H1 (cell line): ENCODE data around the gene GDPGP1. TPM values are rescaled to one million over a fixed set of nuclear protein-coding genes. Genes with fewer than 3 reads are reported as not detected.

Source experiments
- CTCF ChIA-PET: fragments of 300-600 bp; sonication (Branson Sonifier 250); formaldehyde crosslinking; loops from one replicate; lab custom pipeline; 2021; ENCODE audit not compliant: partially characterized antibody; lab: Charles Lee
- POLR2A ChIA-PET: fragments of 300-600 bp; sonication (Branson Sonifier 250); formaldehyde crosslinking; loops from one replicate; lab custom pipeline; 2021; ENCODE audit warnings: inconsistent platforms; ENCODE audit not compliant: partially characterized antibody; lab: Charles Lee
- DNase-seq, 2 experiments: peaks; one replicate each; pipeline versions ENCODE4 v3.0.0 to v3.0.0-alpha.2; 2010 to 2022; ENCODE audit warnings: low spot score in 2 of 2, low read depth in 1 of 2, mixed read lengths in 1 of 2
- FAIRE-seq: peaks from 2 replicates; lab custom pipeline; 2011; peaks lifted over from hg19 to GRCh38; lab: Jason Lieb, UNC
- H2AFZ ChIP-seq: 2 replicates; pipeline ENCODE4 v1.8.1; 2012; ENCODE audit warnings: low read length, inconsistent platforms
- H2AK5ac ChIP-seq: 2 replicates; pipeline ENCODE4 v1.6.1; 2013; ENCODE audit warnings: low read depth, low read length
- H2BK120ac ChIP-seq: replicated peaks from 2 replicates; pipeline ENCODE3; 2013; ENCODE audit warnings: low read depth, low read length, inconsistent platforms
- H2BK12ac ChIP-seq: 2 replicates; pipeline ENCODE4 v1.6.1; 2013; ENCODE audit warnings: low read depth, low read length
- H2BK15ac ChIP-seq: 2 replicates; pipeline ENCODE4 v1.6.1; 2013; ENCODE audit warnings: low read length
- H2BK20ac ChIP-seq: 2 replicates; pipeline ENCODE4 v1.6.1; 2013; ENCODE audit warnings: low read length
- H2BK5ac ChIP-seq: 2 replicates; pipeline ENCODE4 v1.6.1; 2013; ENCODE audit warnings: low read depth, low read length
- H3K14ac ChIP-seq: 2 replicates; pipeline ENCODE4 v1.6.1; 2013; ENCODE audit warnings: inconsistent platforms; ENCODE audit not compliant: insufficient read length
- H3K18ac ChIP-seq: 2 replicates; pipeline ENCODE4 v1.6.1; 2013; ENCODE audit warnings: low read length; ENCODE audit errors: extremely low read depth
- H3K23ac ChIP-seq: 2 replicates; pipeline ENCODE4 v1.6.1; 2013; ENCODE audit warnings: inconsistent platforms; ENCODE audit not compliant: insufficient read length
- H3K23me2 ChIP-seq: 2 replicates; pipeline ENCODE4 v1.6.1; 2013; ENCODE audit warnings: low read depth, low read length
- H3K27ac ChIP-seq: 2 replicates; pipeline ENCODE4 v1.6.1; 2011; ENCODE audit warnings: low read depth, low read length, inconsistent platforms
- H3K27me3 ChIP-seq, 4 experiments: replicated peaks in 1 of 4; 1 replicate in 1 of 4; 2 replicates in 3 of 4; pipeline versions ENCODE4 v1.6.1 to v1.8.1; 2011 to 2013; ENCODE audit warnings: low read length in 3 of 4, mild to moderate bottlenecking in 3 of 4, inconsistent platforms in 2 of 4, mixed read lengths in 2 of 4, moderate library complexity in 1 of 4; ENCODE audit not compliant: control insufficient read depth in 3 of 4, insufficient read depth in 3 of 4; ENCODE audit errors: extremely low read depth in 1 of 4
- H3K36me3 ChIP-seq, 4 experiments: 2 replicates each; pipeline versions ENCODE4 v1.6.1 to v1.8.1; 2011 to 2013; ENCODE audit warnings: mild to moderate bottlenecking in 4 of 4, low read length in 3 of 4, moderate library complexity in 2 of 4, control low read depth in 1 of 4, inconsistent platforms in 1 of 4; ENCODE audit not compliant: insufficient read depth in 4 of 4, control insufficient read depth in 2 of 4
- H3K4ac ChIP-seq: replicated peaks from 2 replicates; pipeline ENCODE3; 2013; ENCODE audit warnings: low read length, low read depth, mixed read lengths, inconsistent platforms; ENCODE audit not compliant: insufficient read length
- H3K4me1 ChIP-seq, 4 experiments: replicated peaks in 1 of 4; 1 replicate in 1 of 4; 2 replicates in 3 of 4; pipeline versions ENCODE4 v1.6.1 to v1.8.1; 2011 to 2013; ENCODE audit warnings: low read length in 3 of 4, inconsistent platforms in 2 of 4, mixed read lengths in 1 of 4; ENCODE audit not compliant: insufficient read depth in 4 of 4, control insufficient read depth in 3 of 4
- H3K4me2 ChIP-seq, 2 experiments: 2 replicates each; pipeline versions ENCODE4 v1.6.1 to v1.8.1; 2011 to 2013; ENCODE audit warnings: low read depth in 2 of 2, low read length in 2 of 2, control low read depth in 1 of 2, inconsistent platforms in 1 of 2, mild to moderate bottlenecking in 1 of 2; ENCODE audit not compliant: insufficient read depth in 1 of 2
- H3K4me3 ChIP-seq, 4 experiments: fragments of 200-600, 300-600 bp in 1 of 4; sonication (generic), shearing (Covaris generic), sonication (Bioruptor Twin) in 1 of 4; 2 replicates each; pipeline versions ENCODE4 v1.5.1 to v1.8.1; 2011 to 2016; ENCODE audit warnings: low read length in 4 of 4, low read depth in 3 of 4, control low read depth in 2 of 4, inconsistent platforms in 2 of 4, mild to moderate bottlenecking in 2 of 4, mixed read lengths in 1 of 4, moderate library complexity in 1 of 4; ENCODE audit not compliant: insufficient read depth in 2 of 4; ENCODE audit errors: extremely low read depth in 1 of 4
- H3K56ac ChIP-seq: replicated peaks from 2 replicates; pipeline ENCODE3; 2013; ENCODE audit warnings: low read depth, mild to moderate bottlenecking, mixed read lengths, low read length, inconsistent platforms; ENCODE audit not compliant: insufficient read length
- H3K79me1 ChIP-seq: 2 replicates; pipeline ENCODE4 v1.6.1; 2013; ENCODE audit warnings: low read depth, low read length, control low read depth
- H3K79me2 ChIP-seq, 2 experiments: 2 replicates each; pipeline versions ENCODE4 v1.6.1 to v1.8.1; 2012 to 2013; ENCODE audit warnings: low read length in 2 of 2, mild to moderate bottlenecking in 2 of 2, inconsistent platforms in 1 of 2; ENCODE audit not compliant: insufficient read depth in 2 of 2, control insufficient read depth in 1 of 2
- H3K9ac ChIP-seq, 4 experiments: replicated peaks in 1 of 4; 1 replicate in 1 of 4; 2 replicates in 3 of 4; pipeline versions ENCODE4 v1.6.1 to v1.8.1; 2011 to 2013; ENCODE audit warnings: low read depth in 3 of 4, low read length in 3 of 4, control low read depth in 2 of 4, mild to moderate bottlenecking in 2 of 4, moderate library complexity in 2 of 4, inconsistent platforms in 1 of 4; ENCODE audit errors: extremely low read depth in 1 of 4
- H3K9me3 ChIP-seq, 2 experiments: 2 replicates each; pipeline versions ENCODE4 v1.6.1 to v1.8.1; 2012 to 2013; ENCODE audit warnings: mild to moderate bottlenecking in 2 of 2, moderate library complexity in 2 of 2, control low read depth in 1 of 2, inconsistent platforms in 1 of 2, low read depth in 1 of 2, low read length in 1 of 2, mixed read lengths in 1 of 2; ENCODE audit not compliant: insufficient read depth in 2 of 2
- H4K20me1 ChIP-seq, 2 experiments: replicated peaks in 1 of 2; 2 replicates each; pipeline versions ENCODE3 to v1.8.1; 2011 to 2013; ENCODE audit warnings: inconsistent platforms in 2 of 2, low read length in 2 of 2, mild to moderate bottlenecking in 1 of 2; ENCODE audit not compliant: insufficient read depth in 2 of 2, control insufficient read depth in 1 of 2
- H4K5ac ChIP-seq: 2 replicates; pipeline ENCODE4 v1.6.1; 2013; ENCODE audit warnings: low read length, low read depth, mixed read lengths, inconsistent platforms; ENCODE audit not compliant: insufficient read length
- H4K8ac ChIP-seq: 2 replicates; pipeline ENCODE4 v1.8.0; 2013; ENCODE audit warnings: mild to moderate bottlenecking, moderate library complexity, low read length, inconsistent platforms; ENCODE audit not compliant: insufficient read depth; ENCODE audit errors: extremely low read depth
- H4K91ac ChIP-seq: replicated peaks from 2 replicates; pipeline ENCODE3; 2013; ENCODE audit warnings: low read length, mixed read lengths, inconsistent platforms; ENCODE audit not compliant: insufficient read length
- BCL11A ChIP-seq, 2 experiments: IDR thresholded peaks; one replicate each; pipeline ENCODE4 v1.6.1; 2011; ENCODE audit warnings: low read depth in 2 of 2, low read length in 2 of 2, mild to moderate bottlenecking in 2 of 2
- CTBP2 ChIP-seq: IDR thresholded peaks from 2 replicates; pipeline ENCODE4 v1.7.0; 2011; ENCODE audit warnings: borderline replicate concordance, mild to moderate bottlenecking, moderate library complexity, mixed read lengths, low read length; ENCODE audit not compliant: insufficient read depth, insufficient read length
- E2F6 ChIP-seq: IDR thresholded peaks from 2 replicates; pipeline ENCODE4 v1.6.1; 2012; ENCODE audit warnings: inconsistent platforms
- KDM4A ChIP-seq: IDR thresholded peaks from one replicate; pipeline ENCODE4 v1.7.1; 2012; ENCODE audit warnings: low read depth, mild to moderate bottlenecking, moderate library complexity, low read length, inconsistent platforms; ENCODE audit not compliant: severe bottlenecking
- PHF8 ChIP-seq: fragments of 200-600 bp; sonication (generic); conservative IDR thresholded peaks from 2 replicates; pipeline ENCODE4 v1.7.1; 2012; ENCODE audit warnings: low read depth, mild to moderate bottlenecking, inconsistent platforms, low read length, moderate library complexity
- SAP30 ChIP-seq: fragments of 300-600 bp; sonication (generic); IDR thresholded peaks from 2 replicates; pipeline ENCODE4 v1.7.1; 2012; ENCODE audit warnings: low read length, moderate library complexity, mild to moderate bottlenecking, inconsistent platforms; ENCODE audit not compliant: insufficient read depth, insufficient replicate concordance
- SIX5 ChIP-seq: IDR thresholded peaks from 2 replicates; pipeline ENCODE4 v1.6.1; 2011; ENCODE audit warnings: mild to moderate bottlenecking, low read depth, low read length
- TAF1 ChIP-seq: IDR thresholded peaks from 2 replicates; pipeline ENCODE4 v1.6.1; 2011; ENCODE audit warnings: mild to moderate bottlenecking, low read depth, low read length
- TAF7 ChIP-seq: optimal IDR thresholded peaks from 2 replicates; pipeline ENCODE3; 2011; ENCODE audit warnings: low read depth, mild to moderate bottlenecking, inconsistent platforms, low read length, moderate library complexity, borderline replicate concordance
- TCF12 ChIP-seq: IDR thresholded peaks from 2 replicates; pipeline ENCODE4 v1.6.1; 2011; ENCODE audit warnings: low read depth, mild to moderate bottlenecking, low read length
- YY1 ChIP-seq: IDR thresholded peaks from 2 replicates; pipeline ENCODE4 v1.6.1; 2011; ENCODE audit warnings: low read depth, mild to moderate bottlenecking, low read length
- WGBS, 2 experiments: shearing (Covaris generic) in 1 of 2; methylation state at CpG; one replicate each; pipeline versions ENCODE4 v1.1.6 to v1.1.7; 2013 to 2015; ENCODE audit warnings: low lambda C conversion rate in 2 of 2, mixed read lengths in 2 of 2, inconsistent platforms in 1 of 2, low coverage in 1 of 2, missing lambda C conversion rate in 1 of 2; ENCODE audit not compliant: insufficient replicate concordance in 2 of 2, insufficient coverage in 1 of 2, insufficient read length in 1 of 2; ENCODE audit errors: extremely low coverage in 1 of 2, missing lambda C conversion rate in 1 of 2; 5-methylcytosine and 5-hydroxymethylcytosine counted together
- polyA plus RNA-seq, 7 experiments: library from polyadenylated mRNA; depleted of rRNA in 3 of 7; stranded (reverse) in 5 of 7; unstranded in 2 of 7; fragments of >200 nt in 5 of 7; fragments of 200-250 nt in 2 of 7; gene quantifications; 1 replicate in 5 of 7; 2 replicates in 1 of 7; 4 replicates in 1 of 7; pipeline versions ENCODE4 v1.2.1 to v1.2.3, GENCODE V29; 2011 to 2013; ENCODE audit warnings: missing spikeins in 2 of 7, mixed read lengths in 2 of 7
- total RNA-seq: library from RNA; stranded (reverse); fragmentation: NEBNext Ultra II Directional; extraction: Animal tissue kit (Norgen Biotek cat#: 25700); gene quantifications from 2 replicates; pipeline ENCODE4 v1.2.1, GENCODE V29; 2021

GDPGP1 gene
- total and polyA plus RNA-seq, 2 of the 8 experiments (the other 6 are each of a cell fraction or from before 2014, with no cell fraction given): 1.8 to 5.6 TPM

DNA sequence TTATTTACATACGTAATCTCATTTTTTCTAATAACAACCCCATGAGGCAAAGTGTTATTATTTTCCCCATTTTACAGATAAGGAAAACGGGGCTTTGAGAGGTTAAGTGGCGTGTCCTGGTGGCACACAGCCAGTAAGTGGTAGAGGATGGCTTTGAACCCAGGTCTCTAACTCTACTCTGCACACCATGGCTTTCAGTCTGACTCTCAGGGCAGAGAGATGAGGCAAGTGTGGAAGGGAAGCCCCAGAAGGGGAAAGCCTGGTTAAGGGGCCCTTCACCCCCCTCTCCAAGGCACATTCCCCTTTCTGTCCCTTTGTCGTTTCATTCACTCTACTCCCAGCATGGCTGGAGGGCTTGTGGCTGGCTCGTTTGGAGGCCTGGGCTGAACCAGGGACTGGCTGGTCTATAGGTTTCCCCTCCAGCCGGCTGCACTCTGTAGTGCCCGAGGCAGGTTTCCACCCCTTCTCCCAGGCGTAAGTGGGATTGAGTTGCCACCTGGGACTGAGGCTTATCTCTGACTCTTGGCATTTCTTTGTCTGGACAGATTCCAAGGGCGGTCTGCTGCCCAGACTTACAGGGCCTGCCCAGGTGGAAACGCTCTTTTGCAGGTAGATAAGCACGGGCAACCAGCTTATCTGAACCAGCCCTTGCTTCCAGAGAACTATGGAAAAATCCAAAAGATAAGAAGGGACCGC, 20.7 kb upstream of the GDPGP1 start:
- no peaks in the 10 kb centered on the region; the same call in 1 of the 2 replicates for H3K23me2 ChIP-seq
- H3K36me3 ChIP-seq: peaks cover 0 to 5% (median 2%) of the 10 kb centered on the region in 4 experiments; a peak in 3 of 8 replicates
- H3K4me2 ChIP-seq: no peak overlapping the region
- no peak for FAIRE-seq
- peaks cover 8 to 9% of the 10 kb centered on the region in 2 experiments for H4K20me1 ChIP-seq
- H4K91ac ChIP-seq: peak overlapping the region; percentile 41
- no peak for TF ChIP-seq PHF8
- TF ChIP-seq TCF12: no peak
- TF ChIP-seq KDM4A: no peak
- TF ChIP-seq E2F6: no peak
- TF ChIP-seq SAP30: no peak
- no peak for TF ChIP-seq SIX5
- no peak for TF ChIP-seq YY1
- no peak for TF ChIP-seq BCL11A (IDR thresholded peaks at IDR 0.05; ENCODE audit: low read depth in 2 of 2, low read length in 2 of 2)
- no peak for TF ChIP-seq TAF1
- TF ChIP-seq CTBP2: no peak
- TF ChIP-seq TAF7: no peak
- no peak overlapping the region for H3K4ac ChIP-seq
- no peaks in the 10 kb centered on the region for H3K27me3 ChIP-seq
- peaks cover 0 to 22% of the 10 kb centered on the region in 2 experiments; a peak in 1 of 4 replicates for H3K79me2 ChIP-seq
- no peak overlapping the region for H2BK120ac ChIP-seq
- no peak overlapping the region for H2BK5ac ChIP-seq
- DNase-seq: no peak
- ChIA-PET POLR2A (interaction anchor here (1.0 to 4.8 kb wide), 3 partner anchors 12 to 35 kb away, joined by 3 to 25 read pairs (median 3); partner anchors contain the start of gene SEMA4B), CTCF (interaction anchor here (0.6 to 12.3 kb wide), 11 partner anchors 8 to 71 kb away, joined by 3 to 182 read pairs (median 7); partner anchors contain the start of genes CIB1 and SEMA4B)
- no peak overlapping the region for H4K8ac ChIP-seq
- no peak overlapping the region for H2BK15ac ChIP-seq
- no peak overlapping the region for H3K14ac ChIP-seq
- H4K5ac ChIP-seq: no peak overlapping the region
- no peak overlapping the region for H2BK20ac ChIP-seq
- peaks cover 0 to 3% (median under 1%) of the 10 kb centered on the region in 4 experiments; a peak in 3 of 7 replicates for H3K4me1 ChIP-seq
- 0 out of 7 replicates have a peak overlapping the region, but pooled peaks of 1 of the 4 experiments have one; percentile 20 for H3K9ac ChIP-seq
- H2AFZ ChIP-seq: no peak overlapping the region
- H3K27ac ChIP-seq: no peak overlapping the region; the same call in 1 of the 2 replicates
- H3K18ac ChIP-seq: no peak overlapping the region; the same call in 1 of the 2 replicates
- H3K23ac ChIP-seq: no peak overlapping the region
- H3K4me3 ChIP-seq: no peak overlapping the region
- H3K56ac ChIP-seq: no peak overlapping the region
- H2BK12ac ChIP-seq: no peak overlapping the region
- no peak overlapping the region for H2AK5ac ChIP-seq
- peaks cover 8% of the 10 kb centered on the region; the same call in 1 of the 2 replicates for H3K79me1 ChIP-seq
- no peaks in the 10 kb centered on the region for H3K9me3 ChIP-seq
- WGBS, 2 experiments: 91% methylated on average over 12 of the region's 12 CpGs; no CpG with 5 or more reads in 1 of the 2 experiments
